Suppressor macrophage (primary cell): ENCODE measurements around the gene PCF11.

Source experiments
- DNase-seq, 4 experiments: peaks; one replicate each; pipeline ENCODE4 v3.0.0-alpha.2; 2020 to 2022

PCF11 gene

GRCh38 chr11:83192606-83193245 is 35.8 kb downstream of the PCF11 start:
- peak in 3 of 4 experiments; percentile 4 to 21 (median 4) for DNase-seq

GRCh38 chr11:83193315-83194280 is 36.7 kb downstream of the PCF11 start, which contains the start of gene ANKRD42:
Gene ANKRD42 (plus strand): TSS chr11:83193712. CDS start chr11:83194671, 959 bp downstream.
- peak; percentile 96 to 98 (median 98) for DNase-seq

GRCh38 chr11:83194281-83195142 is 37.6 kb downstream of the PCF11 start:
- peak; percentile 77 to 89 (median 87) for DNase-seq

- peak in 3 of 4 experiments; percentile 29 to 64 (median 45) for DNase-seq
Measured at GRCh38 chr11:83195143-83195466, 38.2 kb downstream of the PCF11 start.

- DNase-seq: no peak
Measured at GRCh38 chr11:83195649-83196048, 38.7 kb downstream of the PCF11 start.

GRCh38 chr11:83200035-83200434 is 43.1 kb downstream of the PCF11 start:
- no peak for DNase-seq

- no peak for DNase-seq
Measured at GRCh38 chr11:83205608-83206185, 48.8 kb downstream of the PCF11 start.

GRCh38 chr11:83206221-83206620 is 49.3 kb downstream of the PCF11 start:
- DNase-seq: no peak

- DNase-seq: peak; percentile 11 to 54 (median 18)
Measured at GRCh38 chr11:83206771-83207382, 49.9 kb downstream of the PCF11 start.

- no peak for DNase-seq
Measured at GRCh38 chr11:83219095-83219494, 62.2 kb downstream of the PCF11 start.

- DNase-seq: no peak
Measured at GRCh38 chr11:83220260-83220659, 63.3 kb downstream of the PCF11 start.

- DNase-seq: no peak
Measured at GRCh38 chr11:83221694-83222093, 64.8 kb downstream of the PCF11 start.

GRCh38 chr11:83222499-83222898 is 65.6 kb downstream of the PCF11 start:
- no peak for DNase-seq

- no peak for DNase-seq
Measured at GRCh38 chr11:83223457-83223856, 66.5 kb downstream of the PCF11 start.

- no peak for DNase-seq
Measured at GRCh38 chr11:83235825-83236224, 78.9 kb downstream of the PCF11 start.
